ENCODE measurements around the gene MYLK3.
A peak's percentile ranks its signal among the peaks of the same experiment; 100 is the strongest.
"Not testable (repeated sequence)": the region's sequence is repeated elsewhere in the genome, so short reads cannot be mapped to it uniquely, and the experiment has no call there.

Gene MYLK3

DNA sequence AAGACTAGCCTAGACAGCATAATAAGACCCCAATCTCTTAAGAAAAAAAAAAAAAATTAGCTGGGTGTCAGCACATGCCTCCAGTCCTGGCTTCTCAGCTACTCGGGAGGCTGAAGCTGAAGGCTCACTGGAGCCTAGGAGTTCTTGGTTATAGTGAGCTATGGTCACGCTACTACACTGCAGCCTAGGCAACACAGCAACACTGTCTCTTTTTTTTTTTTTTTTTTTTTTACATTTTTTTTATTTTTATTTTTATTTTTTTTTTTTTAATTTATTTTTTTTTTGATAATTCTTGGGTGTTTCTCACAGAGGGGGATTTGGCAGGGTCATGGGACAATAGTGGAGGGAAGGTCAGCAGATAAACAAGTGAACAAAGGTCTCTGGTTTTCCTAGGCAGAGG lies 54.5 kb downstream of the MYLK3 start:
- no peaks in the 10 kb centered on the region for H3K9me3 ChIP-seq (ENCODE audit: control insufficient read depth, low read length)

GRCh38 chr16:46691726-46692125 lies 56.4 kb downstream of the MYLK3 start:
- WGBS, 2 experiments, result 82 to 86% methylated on average over 1 of the region's 4 CpGs
- no peak overlapping the region for H3K4me3 ChIP-seq (ENCODE audit: insufficient read depth, low read depth, low read length)
- H3K27ac ChIP-seq (ENCODE audit: insufficient read depth, low read depth, low read length, poor library complexity, severe bottlenecking), result no peak overlapping the region
- H3K27me3 ChIP-seq (ENCODE audit: control insufficient read depth, insufficient read depth, low read length, poor library complexity, severe bottlenecking), result no peaks in the 10 kb centered on the region
- H3K4me1 ChIP-seq (ENCODE audit: control insufficient read depth, insufficient read depth, low read length), result peaks cover 10% of the 10 kb centered on the region
- peaks cover 25% of the 10 kb centered on the region for H3K36me3 ChIP-seq (ENCODE audit: control insufficient read depth, insufficient read depth, low read length)
- H3K9me3 ChIP-seq (ENCODE audit: control insufficient read depth, low read length), result no peaks in the 10 kb centered on the region

More for the DNA sequence above, 54.5 kb downstream of the MYLK3 start:
- Histone ChIP-seq H3K4me1 (ENCODE audit: control insufficient read depth, insufficient read depth, low read length) (peaks cover 10% of the 10 kb centered on the region), H3K27me3 (ENCODE audit: control insufficient read depth, insufficient read depth, low read length, poor library complexity, severe bottlenecking) (no peaks in the 10 kb centered on the region), H3K4me3 (ENCODE audit: insufficient read depth, low read depth, low read length) (no peak overlapping the region), H3K27ac (ENCODE audit: insufficient read depth, low read depth, low read length, poor library complexity, severe bottlenecking) (peak overlapping the region; percentile 45), H3K36me3 (ENCODE audit: control insufficient read depth, insufficient read depth, low read length) (peaks cover 28% of the 10 kb centered on the region)
- WGBS, 2 experiments, result 93% methylated on average over 1 of the region's 2 CpGs

- WGBS, 2 experiments, result 23 to 24% methylated on average over 21 of the region's 21 CpGs
- Histone ChIP-seq H3K4me3 (ENCODE audit: insufficient read depth, low read depth, low read length) (peak overlapping the region; percentile 72), H3K27ac (ENCODE audit: insufficient read depth, low read depth, low read length, poor library complexity, severe bottlenecking) (peak overlapping the region; percentile 93)
These were observed 57.6 kb downstream of the MYLK3 start for GRCh38 chr16:46690281-46691178.

GRCh38 chr16:46689365-46690280 lies 58.5 kb downstream of the MYLK3 start, which contains the start of gene ORC6:
Gene ORC6 (plus strand): TSS chr16:46689659. CDS start chr16:46689706, 47 bp downstream.
- peak within 1 kb of the TSS; percentile 72 for H3K4me3 ChIP-seq (ENCODE audit: insufficient read depth, low read depth, low read length)
- WGBS, 2 experiments, result 0 to 1% methylated on average over 79 of the region's 79 CpGs

More at GRCh38 chr16:46690281-46691178, 57.6 kb downstream of the MYLK3 start:
- Histone ChIP-seq H3K27me3 (ENCODE audit: control insufficient read depth, insufficient read depth, low read length, poor library complexity, severe bottlenecking) (no peaks in the 10 kb centered on the region), H3K4me1 (ENCODE audit: control insufficient read depth, insufficient read depth, low read length) (peaks cover 10% of the 10 kb centered on the region), H3K36me3 (ENCODE audit: control insufficient read depth, insufficient read depth, low read length) (peaks cover 17% of the 10 kb centered on the region), H3K9me3 (ENCODE audit: control insufficient read depth, low read length) (no peaks in the 10 kb centered on the region)

DNA sequence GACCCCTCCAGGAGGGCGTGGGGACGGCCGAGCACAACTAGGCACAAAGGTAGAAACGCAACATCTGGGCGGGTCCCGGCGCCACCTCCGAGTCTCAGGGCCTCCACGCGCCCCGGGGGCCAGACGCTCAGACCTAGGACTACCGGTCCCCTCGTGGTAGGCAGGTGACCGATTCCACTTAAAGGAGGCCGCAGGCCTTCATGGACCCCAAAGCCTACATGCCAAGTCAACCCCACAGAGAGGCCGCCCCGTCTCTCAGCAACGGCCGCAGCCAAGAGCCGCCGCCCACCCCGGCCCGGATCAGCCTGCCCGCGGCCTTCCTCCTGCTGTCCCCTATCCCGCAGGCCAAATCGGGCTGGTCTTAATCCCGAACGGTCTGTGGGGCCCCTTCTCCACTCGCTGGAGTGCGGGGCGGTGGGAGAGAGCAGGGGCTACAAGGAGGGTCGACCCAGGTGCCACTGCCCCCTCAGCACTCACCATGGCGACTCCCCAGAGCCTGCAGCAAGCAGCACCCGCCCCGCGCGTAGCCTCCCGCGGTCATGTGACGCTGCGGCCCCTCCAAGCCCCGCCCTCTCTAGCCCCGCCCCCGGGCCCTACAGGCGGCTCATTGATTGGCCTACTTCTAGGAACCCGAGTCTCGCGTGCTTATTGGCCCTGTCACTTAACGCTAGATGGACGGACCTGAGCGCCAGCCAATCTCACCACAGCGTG lies 59.3 kb downstream of the MYLK3 start, which contains the start of gene VPS35:
TSS of gene VPS35 (minus strand) at position 525 of the 711 bp plus-strand sequence. CDS start at position 480, 45 bp downstream.
- peaks cover 10% of the 10 kb centered on the region for H3K4me1 ChIP-seq (ENCODE audit: control insufficient read depth, insufficient read depth, low read length)
- peak within 1 kb of the TSS; percentile 72 for H3K4me3 ChIP-seq (ENCODE audit: insufficient read depth, low read depth, low read length)
- H3K9me3 ChIP-seq (ENCODE audit: control insufficient read depth, low read length), result no peaks in the 10 kb centered on the region
- peaks cover 7% of the 10 kb centered on the region for H3K36me3 ChIP-seq (ENCODE audit: control insufficient read depth, insufficient read depth, low read length)
- H3K27ac ChIP-seq (ENCODE audit: insufficient read depth, low read depth, low read length, poor library complexity, severe bottlenecking), result peak within 1 kb of the TSS; percentile 93
- H3K27me3 ChIP-seq (ENCODE audit: control insufficient read depth, insufficient read depth, low read length, poor library complexity, severe bottlenecking), result no peaks in the 10 kb centered on the region
- 0% methylated on average over 54 of the region's 54 CpGs for WGBS, 2 experiments

More at GRCh38 chr16:46689365-46690280, 58.5 kb downstream of the MYLK3 start, which contains the start of gene ORC6:
- Histone ChIP-seq H3K4me1 (ENCODE audit: control insufficient read depth, insufficient read depth, low read length) (peaks cover 10% of the 10 kb centered on the region), H3K27me3 (ENCODE audit: control insufficient read depth, insufficient read depth, low read length, poor library complexity, severe bottlenecking) (no peaks in the 10 kb centered on the region), H3K9me3 (ENCODE audit: control insufficient read depth, low read length) (no peaks in the 10 kb centered on the region), H3K27ac (ENCODE audit: insufficient read depth, low read depth, low read length, poor library complexity, severe bottlenecking) (peak within 1 kb of the TSS; percentile 93), H3K36me3 (ENCODE audit: control insufficient read depth, insufficient read depth, low read length) (peaks cover 8% of the 10 kb centered on the region)

- Histone ChIP-seq H3K36me3 (ENCODE audit: control insufficient read depth, insufficient read depth, low read length) (peaks cover 3% of the 10 kb centered on the region), H3K27me3 (ENCODE audit: control insufficient read depth, insufficient read depth, low read length, poor library complexity, severe bottlenecking) (no peaks in the 10 kb centered on the region), H3K27ac (ENCODE audit: insufficient read depth, low read depth, low read length, poor library complexity, severe bottlenecking) (peak overlapping the region; percentile 81), H3K4me1 (ENCODE audit: control insufficient read depth, insufficient read depth, low read length) (peaks cover 7% of the 10 kb centered on the region), H3K9me3 (ENCODE audit: control insufficient read depth, low read length) (no peaks in the 10 kb centered on the region), H3K4me3 (ENCODE audit: insufficient read depth, low read depth, low read length) (peak overlapping the region; percentile 72)
- 2 to 14% methylated on average over 12 to 14 of the region's 14 CpGs for WGBS, 2 experiments
These were observed 60.0 kb downstream of the MYLK3 start for GRCh38 chr16:46688101-46688653.

- H3K4me1 ChIP-seq (ENCODE audit: control insufficient read depth, insufficient read depth, low read length), result peaks cover 7% of the 10 kb centered on the region
- no peaks in the 10 kb centered on the region for H3K9me3 ChIP-seq (ENCODE audit: control insufficient read depth, low read length)
- peak overlapping the region; percentile 72 for H3K4me3 ChIP-seq (ENCODE audit: insufficient read depth, low read depth, low read length)
- H3K27me3 ChIP-seq (ENCODE audit: control insufficient read depth, insufficient read depth, low read length, poor library complexity, severe bottlenecking), result no peaks in the 10 kb centered on the region
- no peaks in the 10 kb centered on the region for H3K36me3 ChIP-seq (ENCODE audit: control insufficient read depth, insufficient read depth, low read length)
- no peak overlapping the region for H3K27ac ChIP-seq (ENCODE audit: insufficient read depth, low read depth, low read length, poor library complexity, severe bottlenecking)
- WGBS, 2 experiments, result 73 to 78% methylated on average over 9 of the region's 9 CpGs
These were observed 60.7 kb downstream of the MYLK3 start for GRCh38 chr16:46687486-46687885.

DNA sequence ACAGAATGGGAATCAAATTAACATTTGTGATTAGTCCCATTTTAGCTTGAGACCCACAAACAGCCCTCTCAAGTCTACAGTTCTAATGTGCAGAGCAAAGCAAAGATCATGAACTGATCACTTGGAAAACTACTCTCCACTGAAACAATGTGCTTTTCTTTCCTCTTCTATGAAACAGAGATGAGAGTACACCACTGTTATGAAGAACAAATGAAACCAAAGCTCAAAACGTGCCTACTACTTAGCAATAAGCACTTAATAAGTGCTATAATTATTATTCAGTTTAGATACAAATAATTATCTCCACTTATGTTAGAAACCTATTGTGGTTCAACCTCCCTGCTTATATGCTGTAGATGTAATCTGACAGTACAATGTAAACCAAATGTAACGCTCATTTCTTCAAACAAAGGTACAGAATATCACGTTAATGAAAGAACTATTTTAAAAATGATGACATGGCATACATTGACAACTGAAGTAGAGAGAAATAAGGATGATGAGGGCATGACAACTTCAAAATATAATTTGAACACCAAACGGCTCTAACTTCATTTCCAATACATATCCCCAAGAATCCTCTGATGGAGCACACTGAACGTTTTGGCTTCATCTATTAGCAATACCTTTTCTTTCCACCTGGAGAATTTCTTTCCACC lies 61.2 kb downstream of the MYLK3 start:
- Histone ChIP-seq H3K4me1 (ENCODE audit: control insufficient read depth, insufficient read depth, low read length) (peaks cover 7% of the 10 kb centered on the region), H3K4me3 (ENCODE audit: insufficient read depth, low read depth, low read length) (peak overlapping the region; percentile 72), H3K36me3 (ENCODE audit: control insufficient read depth, insufficient read depth, low read length) (no peaks in the 10 kb centered on the region), H3K27ac (ENCODE audit: insufficient read depth, low read depth, low read length, poor library complexity, severe bottlenecking) (no peak overlapping the region), H3K9me3 (ENCODE audit: control insufficient read depth, low read length) (no peaks in the 10 kb centered on the region), H3K27me3 (ENCODE audit: control insufficient read depth, insufficient read depth, low read length, poor library complexity, severe bottlenecking) (no peaks in the 10 kb centered on the region)
- WGBS, 2 experiments, result 74 to 81% methylated on average over 2 to 5 of the region's 5 CpGs

DNA sequence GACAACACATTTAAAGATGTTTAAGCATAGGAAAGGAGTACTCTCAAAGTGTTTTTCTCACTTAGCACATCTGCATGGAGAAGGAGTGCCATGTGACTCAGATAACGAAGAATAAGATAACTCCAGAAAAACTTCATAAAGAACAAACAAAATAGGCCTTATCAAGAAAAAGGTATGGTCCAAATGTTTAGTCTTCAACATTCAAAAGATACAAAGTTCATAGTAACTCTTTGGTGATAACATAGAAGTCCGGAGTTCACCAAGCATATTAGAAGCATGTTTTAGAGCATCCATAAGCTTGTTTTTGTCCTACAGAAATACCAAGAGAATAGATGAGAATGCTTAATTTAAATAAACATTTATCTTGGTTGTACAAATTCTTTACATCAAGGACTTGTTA lies 66.3 kb downstream of the MYLK3 start:
- H3K36me3 ChIP-seq (ENCODE audit: control insufficient read depth, insufficient read depth, low read length), result peaks cover 16% of the 10 kb centered on the region
- 90% methylated on average over 2 of the region's 2 CpGs; no CpG with 5 or more reads in 1 of the 2 experiments for WGBS, 2 experiments
- not testable (repeated sequence) for H3K4me1 ChIP-seq (ENCODE audit: control insufficient read depth, insufficient read depth, low read length); H3K9me3 ChIP-seq (ENCODE audit: control insufficient read depth, low read length); H3K27ac ChIP-seq (ENCODE audit: insufficient read depth, low read depth, low read length, poor library complexity, severe bottlenecking); H3K4me3 ChIP-seq (ENCODE audit: insufficient read depth, low read depth, low read length); H3K27me3 ChIP-seq (ENCODE audit: control insufficient read depth, insufficient read depth, low read length, poor library complexity, severe bottlenecking)
